Measurements from ENCODE around the gene GRAP. TPM values are rescaled to one million over a fixed set of nuclear protein-coding genes. Genes with fewer than 3 reads are reported as not detected.
"Not testable (repeated sequence)": the region's sequence is repeated elsewhere in the genome, so short reads cannot be mapped to it uniquely, and the experiment has no call there.

Gene GRAP
- 0.29 TPM in 1 of 2 replicates, not detected in the other for total RNA-seq

GRCh38 chr17:19046782-19047375 lies at the start of gene GRAP:
Gene GRAP, minus strand, starts transcription at chr17:19046957. Its CDS starts 31 bp downstream, at chr17:19046926.
- DNase-seq (ENCODE audit: low read depth); H3K4me3 ChIP-seq (ENCODE audit: low read depth, low read length): not testable (repeated sequence)

- not testable (repeated sequence) for DNase-seq (ENCODE audit: low read depth); H3K4me3 ChIP-seq (ENCODE audit: low read depth, low read length)
These were observed 47.1 kb upstream of the GRAP start for GRCh38 chr17:19093684-19094438.

GRCh38 chr17:19092737-19093683 lies 46.3 kb upstream of the GRAP start:
- DNase-seq (ENCODE audit: low read depth); H3K4me3 ChIP-seq (ENCODE audit: low read depth, low read length): not testable (repeated sequence)

DNA sequence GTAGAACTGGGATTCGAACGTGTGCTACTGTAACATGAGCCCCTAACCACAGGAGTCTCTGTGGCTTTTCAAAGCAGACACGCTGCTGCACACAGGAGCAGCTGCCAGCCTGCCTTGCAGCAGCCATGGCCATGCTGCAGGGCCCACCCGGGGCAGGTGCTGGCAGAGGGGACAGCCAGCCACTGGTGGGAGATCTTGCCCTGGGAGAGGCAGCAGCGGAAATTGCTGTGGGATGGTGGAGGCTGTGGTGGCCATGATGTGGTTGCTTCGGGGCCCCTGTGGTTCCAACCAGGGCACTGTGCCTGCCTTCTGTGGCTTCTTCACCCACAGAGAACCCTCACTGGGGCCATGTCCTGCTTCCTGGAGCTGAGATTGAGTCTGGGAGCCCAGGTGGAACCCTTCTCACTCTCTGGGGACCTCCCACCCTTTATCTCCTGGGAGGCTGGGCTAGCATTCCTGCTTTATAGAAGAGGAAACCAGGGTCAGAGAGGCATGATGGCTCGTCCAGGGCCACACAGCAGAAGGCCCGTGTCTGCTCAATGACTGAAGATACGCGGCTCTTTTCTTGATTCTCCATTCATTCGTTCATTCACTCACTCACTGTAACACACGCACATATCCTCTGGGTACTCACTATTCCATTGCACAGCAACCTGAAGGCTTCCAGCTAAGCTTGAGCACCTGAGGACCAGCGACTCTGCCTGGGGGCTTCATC lies 43.5 kb upstream of the GRAP start:
- not testable (repeated sequence) for H3K4me3 ChIP-seq (ENCODE audit: low read depth, low read length); DNase-seq (ENCODE audit: low read depth)

- not testable (repeated sequence) for H3K4me3 ChIP-seq (ENCODE audit: low read depth, low read length); DNase-seq (ENCODE audit: low read depth)
These were observed 42.3 kb upstream of the GRAP start for GRCh38 chr17:19088804-19089685.

DNA sequence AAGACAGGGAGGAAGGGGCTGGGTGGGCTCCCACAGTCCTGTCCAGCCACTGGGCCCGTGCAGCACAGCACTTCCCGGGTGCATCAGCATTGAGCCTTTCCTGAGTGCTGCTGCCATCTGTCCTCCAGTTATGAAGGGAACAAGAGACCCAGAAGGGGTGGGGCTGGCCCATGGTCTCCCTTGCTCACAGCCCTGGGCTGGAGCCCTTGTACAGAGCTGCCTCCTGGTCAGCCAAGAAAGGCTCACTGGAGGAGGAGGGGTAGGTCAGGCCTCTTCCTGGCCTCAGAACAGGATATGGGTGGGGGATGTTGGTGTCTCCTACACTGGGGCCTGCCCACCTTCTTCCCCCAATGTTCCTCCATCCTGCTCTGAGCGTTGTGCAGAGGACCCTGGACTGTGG lies 30.6 kb upstream of the GRAP start:
- not testable (repeated sequence) for DNase-seq (ENCODE audit: low read depth); H3K4me3 ChIP-seq (ENCODE audit: low read depth, low read length)

DNA sequence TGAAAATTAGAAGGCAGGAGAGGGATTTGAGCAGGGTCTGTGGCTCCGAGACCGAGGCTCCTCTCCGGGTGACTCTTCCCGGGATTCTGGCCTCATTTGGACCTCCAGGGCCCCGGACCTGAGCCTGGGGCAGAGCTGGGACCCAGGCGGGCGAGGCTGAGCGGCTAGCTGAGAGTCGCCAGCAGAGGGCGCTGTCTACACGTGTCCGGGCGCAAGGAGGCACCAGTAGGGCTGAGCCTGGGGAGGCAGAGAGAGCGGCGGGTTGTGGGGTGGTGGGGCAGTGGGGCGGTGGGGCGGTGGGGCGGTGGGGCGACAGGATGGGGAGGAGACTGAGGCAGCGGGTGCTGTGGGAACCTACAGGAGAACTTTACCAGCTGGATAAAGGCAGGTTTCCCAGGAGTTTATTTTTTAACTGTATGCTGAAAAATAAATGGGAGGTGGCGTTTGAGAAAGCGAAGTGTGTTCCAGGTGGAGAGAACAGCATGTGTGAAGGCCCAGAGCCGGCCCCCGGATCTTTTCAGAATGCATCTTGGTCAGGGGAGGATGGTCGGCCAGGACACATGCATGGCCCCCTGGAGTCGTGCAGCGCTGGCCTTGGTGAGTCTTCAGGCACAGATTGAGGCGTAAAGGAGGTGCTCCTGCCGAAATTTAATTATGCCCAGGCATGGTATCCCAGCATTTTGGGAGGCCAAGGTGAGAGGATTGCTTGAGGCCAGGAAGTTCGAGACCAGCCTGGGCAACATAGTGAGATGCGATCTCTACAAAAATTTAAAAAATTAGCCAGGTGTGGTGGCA lies 29.8 kb upstream of the GRAP start:
- DNase-seq (ENCODE audit: low read depth); H3K4me3 ChIP-seq (ENCODE audit: low read depth, low read length): not testable (repeated sequence)

GRCh38 chr17:19070318-19071168 lies 23.8 kb upstream of the GRAP start:
- H3K4me3 ChIP-seq (ENCODE audit: low read depth, low read length); DNase-seq (ENCODE audit: low read depth): not testable (repeated sequence)

DNA sequence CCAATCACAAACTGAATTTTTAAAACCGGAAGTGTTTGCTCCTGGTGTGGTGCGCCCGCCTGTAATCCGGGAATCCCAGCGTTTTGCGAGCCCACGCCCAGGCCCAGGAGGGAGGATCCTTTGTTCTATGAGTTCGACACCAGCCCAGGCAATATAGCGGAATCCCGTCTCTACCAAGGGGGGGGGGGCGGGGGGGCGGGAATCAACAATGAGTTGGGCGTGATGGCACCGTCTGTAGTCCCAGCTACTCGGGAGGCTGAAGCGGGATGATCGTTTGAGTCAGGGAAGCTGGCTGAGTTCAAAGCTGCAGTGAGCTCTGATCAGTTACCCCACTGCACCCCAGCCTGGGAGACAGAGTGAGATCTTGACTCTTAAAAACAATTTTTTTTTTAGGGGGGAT lies 17.6 kb upstream of the GRAP start:
- not testable (repeated sequence) for H3K4me3 ChIP-seq (ENCODE audit: low read depth, low read length)

DNA sequence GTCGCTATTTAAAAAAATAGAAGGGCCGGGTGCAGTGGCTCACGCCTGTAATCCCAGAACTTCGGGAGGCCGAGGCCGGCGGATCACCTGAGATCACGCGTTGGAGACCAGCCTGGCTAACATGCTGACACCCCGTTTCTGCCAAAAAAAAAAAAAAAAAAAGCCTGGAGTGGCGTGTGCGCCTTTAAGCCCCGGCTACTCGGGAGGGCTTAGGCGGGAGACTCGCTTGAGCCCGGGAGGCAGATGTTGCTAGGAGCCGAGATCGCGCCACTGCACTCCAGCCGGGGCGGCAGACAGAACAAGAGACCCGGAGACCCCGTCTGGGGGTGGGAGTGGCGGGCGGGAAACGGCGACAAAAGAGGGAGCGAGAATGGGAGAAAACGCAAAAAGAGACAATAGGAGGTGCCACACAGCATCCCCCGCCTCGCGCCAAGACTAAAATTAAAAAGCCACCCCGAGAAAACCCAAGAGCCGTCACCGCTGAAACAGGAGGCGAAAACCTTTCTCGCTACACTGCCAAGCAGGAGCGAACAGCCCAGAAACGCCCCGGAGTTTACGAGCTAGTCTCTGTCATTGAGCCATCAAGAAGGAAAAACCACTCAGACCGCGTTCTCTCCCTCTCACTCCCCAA lies 16.7 kb upstream of the GRAP start:
- DNase-seq (ENCODE audit: low read depth); H3K4me3 ChIP-seq (ENCODE audit: low read depth, low read length): not testable (repeated sequence)

More for the DNA sequence above, 17.6 kb upstream of the GRAP start:
- not testable (repeated sequence) for DNase-seq (ENCODE audit: low read depth)

DNA sequence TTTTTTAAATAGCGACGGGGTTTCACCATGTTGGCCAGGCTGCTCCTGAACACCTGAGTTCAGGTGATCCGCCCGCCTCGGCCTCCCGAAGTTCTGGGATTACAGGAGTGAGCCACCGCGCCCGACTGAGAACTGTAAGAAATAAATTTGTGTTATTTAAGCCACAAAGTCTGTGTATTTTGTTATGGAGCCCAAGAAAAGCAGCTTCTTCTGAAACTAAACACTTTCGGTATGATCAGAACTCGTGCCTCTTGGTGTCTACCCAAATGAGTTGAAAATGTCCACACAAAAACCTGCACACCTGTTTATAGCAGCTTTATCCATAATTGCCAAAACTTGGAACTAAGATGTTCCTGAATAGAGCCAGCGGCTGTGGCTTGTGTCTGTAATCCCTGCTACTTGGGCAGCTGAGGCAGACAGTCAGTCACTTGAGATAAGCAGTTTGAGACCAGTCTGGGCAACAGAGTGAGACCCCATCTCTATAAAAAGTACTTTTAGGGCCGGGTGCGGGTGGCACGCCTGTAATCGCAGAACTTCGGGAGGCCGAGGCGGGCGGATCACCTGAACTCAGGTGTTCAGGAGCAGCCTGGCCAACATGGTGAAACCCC lies 16.1 kb upstream of the GRAP start:
- H3K4me3 ChIP-seq (ENCODE audit: low read depth, low read length); DNase-seq (ENCODE audit: low read depth): not testable (repeated sequence)

DNA sequence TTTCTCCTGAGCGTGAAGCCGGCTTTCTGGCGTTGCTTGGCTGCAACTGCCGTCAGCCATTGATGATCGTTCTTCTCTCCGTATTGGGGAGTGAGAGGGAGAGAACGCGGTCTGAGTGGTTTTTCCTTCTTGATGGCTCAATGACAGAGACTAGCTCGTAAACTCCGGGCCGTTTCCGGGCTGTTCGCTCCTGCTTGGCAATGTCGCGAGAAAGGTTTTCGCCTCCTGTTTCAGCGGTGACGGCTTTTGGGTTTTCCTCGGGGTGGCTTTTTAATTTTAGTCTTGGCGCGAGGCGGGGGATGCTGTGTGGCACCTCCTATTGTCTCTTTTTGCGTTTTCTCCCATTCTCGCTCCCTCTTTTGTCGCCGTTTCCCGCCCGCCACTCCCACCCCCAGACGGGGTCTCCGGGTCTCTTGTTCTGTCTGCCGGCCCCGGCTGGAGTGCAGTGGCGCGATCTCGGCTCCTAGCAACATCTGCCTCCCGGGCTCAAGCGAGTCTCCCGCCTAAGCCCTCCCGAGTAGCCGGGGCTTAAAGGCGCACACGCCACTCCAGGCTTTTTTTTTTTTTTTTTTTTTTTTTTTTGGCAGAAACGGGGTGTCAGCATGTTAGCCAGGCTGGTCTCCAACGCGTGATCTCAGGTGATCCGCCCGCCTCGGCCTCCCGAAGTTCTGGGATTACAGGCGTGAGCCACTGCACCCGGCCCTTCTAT lies 15.4 kb upstream of the GRAP start:
- not testable (repeated sequence) for DNase-seq (ENCODE audit: low read depth); H3K4me3 ChIP-seq (ENCODE audit: low read depth, low read length)

DNA sequence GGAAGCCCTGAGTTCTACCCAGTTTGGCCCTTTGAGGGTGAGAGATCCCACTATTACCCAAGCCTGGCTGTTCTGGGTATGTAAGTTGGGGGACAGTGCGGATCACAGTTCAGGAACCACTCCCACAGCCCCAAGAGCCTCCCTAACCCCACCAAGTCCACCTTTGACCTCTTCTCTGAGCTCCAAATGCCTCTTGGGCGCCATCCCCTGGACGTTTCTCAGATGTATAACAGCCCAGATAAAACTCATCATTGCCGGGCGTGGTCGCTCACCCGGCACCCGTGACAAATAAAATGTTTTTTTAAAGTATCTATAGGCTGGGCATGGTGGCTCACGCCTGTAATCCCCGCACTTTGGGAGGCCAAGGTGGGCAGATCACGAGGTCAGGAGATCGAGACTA lies 8.7 kb upstream of the GRAP start:
- DNase-seq (ENCODE audit: low read depth); H3K4me3 ChIP-seq (ENCODE audit: low read depth, low read length): not testable (repeated sequence)

DNA sequence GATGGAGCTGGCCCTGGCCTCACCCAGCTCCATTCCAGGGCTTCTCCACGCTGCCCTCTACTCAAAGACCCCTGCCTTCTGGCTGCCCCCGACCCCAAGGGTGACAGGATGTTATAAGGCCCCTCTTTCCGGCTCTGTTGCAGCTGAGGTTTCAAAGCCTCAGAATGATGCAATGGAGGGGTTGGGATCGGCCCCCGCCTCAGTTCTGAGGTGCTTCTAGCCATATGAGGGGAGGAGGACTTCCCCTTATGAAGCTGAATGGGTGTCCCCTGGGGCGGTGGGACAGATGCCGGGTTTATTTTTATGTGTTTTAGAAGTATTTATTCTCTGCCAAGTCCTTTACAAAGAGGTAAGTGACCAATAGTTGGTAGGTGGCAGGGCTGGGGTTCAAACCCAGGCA lies 2.1 kb upstream of the GRAP start:
- not testable (repeated sequence) for DNase-seq (ENCODE audit: low read depth); H3K4me3 ChIP-seq (ENCODE audit: low read depth, low read length)

GRCh38 chr17:19047510-19047909 lies 753 bp upstream of the GRAP start:
- DNase-seq (ENCODE audit: low read depth); H3K4me3 ChIP-seq (ENCODE audit: low read depth, low read length): not testable (repeated sequence)

All from epithelial cell of proximal tubule (primary cell).